ENCODE measurements around the gene HSPG2. TPM values are rescaled to one million over a fixed set of nuclear protein-coding genes. Genes with fewer than 3 reads are reported as not detected.
A peak's percentile ranks its signal among the peaks of the same experiment; 100 is the strongest.

Gene HSPG2
- total and polyA plus RNA-seq, 10 of the 15 experiments (the other 5 are each of a cell fraction or from before 2014, with no cell fraction given), result 0.30 to 3.4 (median 0.73) TPM; not detected in 2

- peak; percentile 33 for DNase-seq (ENCODE audit: low read depth, low spot score)
- H4K20me1 ChIP-seq (ENCODE audit: control insufficient read depth, insufficient read depth), result no peaks in the 10 kb centered on the region
- WGBS (ENCODE audit: insufficient coverage, insufficient replicate concordance, low lambda C conversion rate, missing lambda C conversion rate), result 10% methylated on average over 9 of the region's 9 CpGs
- no peaks in the 10 kb centered on the region for H3K79me2 ChIP-seq (ENCODE audit: control insufficient read depth, insufficient read depth, low read length)
- H3K4me1 ChIP-seq (ENCODE audit: control insufficient read depth, insufficient read depth, low read length), result peaks cover 12% of the 10 kb centered on the region
- H3K27ac ChIP-seq (ENCODE audit: control insufficient read depth, insufficient read depth), result peak overlapping the region; percentile 32; the same call in 1 of the 2 replicates
- H3K27me3 ChIP-seq (replicated peaks in 1 of 2; ENCODE audit: control insufficient read depth in 2 of 2, insufficient read depth in 2 of 2, low read length in 1 of 2), result no peaks in the 10 kb centered on the region
- H3K4me3 ChIP-seq, result no peak overlapping the region
- H3K9ac ChIP-seq (ENCODE audit: control insufficient read depth, insufficient read depth, low read length), result no peak overlapping the region
- intact Hi-C loops (cut with micrococcal nuclease; ENCODE audit: unreplicated experiment) (no loop called here), in situ Hi-C loops (cut with MboI) (no loop called here)
- ChIA-PET RAD21 (ENCODE audit: unreplicated experiment) (interaction anchor here (0.8 to 1.9 kb wide), 4 partner anchors 10 to 148 kb away, joined by 3 to 5 read pairs (median 4); no protein-coding TSS in a partner anchor), POLR2A (interaction anchor here (1.1 to 1.4 kb wide), 5 partner anchors 10 to 148 kb away, joined by 3 to 6 read pairs (median 5); no protein-coding TSS in a partner anchor), SMC1A (ENCODE audit: uncharacterized antibody, unreplicated experiment) (interaction anchor here (0.8 to 1.9 kb wide), 5 partner anchors 23 to 207 kb away, joined by 3 to 6 read pairs (median 4); no protein-coding TSS in a partner anchor), CTCF (interaction anchor here (0.9 to 1.4 kb wide), 6 partner anchors 9 to 128 kb away, joined by 3 to 4 read pairs (median 3); no protein-coding TSS in a partner anchor)
- peak; percentile 76 for ATAC-seq
- no peaks in the 10 kb centered on the region for H3K36me3 ChIP-seq (ENCODE audit: control insufficient read depth in 2 of 2, insufficient read depth in 2 of 2, low read length in 1 of 2)
- no peaks in the 10 kb centered on the region for H3K9me3 ChIP-seq (replicated peaks; ENCODE audit: control insufficient read depth, insufficient read depth, low read length)
- H2AFZ ChIP-seq (ENCODE audit: control insufficient read depth, low read depth, low read length), result peak overlapping the region; percentile 57
- H3K4me2 ChIP-seq (ENCODE audit: control insufficient read depth, insufficient read depth), result no peak overlapping the region; the same call in 1 of the 2 replicates
- BruUV-seq (replicated peaks), result no TSS peak
- FAIRE-seq, result no peak
- TF ChIP-seq JUNB (IDR thresholded peaks at IDR 0.05), result no peak
- no peak for TF ChIP-seq NKRF (conservative IDR thresholded peaks at IDR 0.05)
- TF ChIP-seq HSF1 (IDR thresholded peaks at IDR 0.05; ENCODE audit: low read depth, low read length), result no peak
- TF ChIP-seq JUND (IDR thresholded peaks at IDR 0.05; ENCODE audit: low read depth, low read length), result no peak
- TF ChIP-seq BMI1 (IDR thresholded peaks at IDR 0.05; ENCODE audit: borderline replicate concordance), result no peak
- no peak for TF ChIP-seq ZNF622 (IDR thresholded peaks at IDR 0.05)
- TF ChIP-seq KLF5 (IDR thresholded peaks at IDR 0.05; ENCODE audit: partially characterized antibody), result no peak
- TF ChIP-seq RAD51 (IDR thresholded peaks at IDR 0.05), result no peak
- TF ChIP-seq NRF1 (conservative IDR thresholded peaks at IDR 0.05; ENCODE audit: low read depth, low read length), result no peak
- no peak for TF ChIP-seq PML (IDR thresholded peaks at IDR 0.05; ENCODE audit: low read length)
- no peak for TF ChIP-seq ZNF274 (IDR thresholded peaks at IDR 0.05; ENCODE audit: insufficient read depth, insufficient read length)
- no peak for TF ChIP-seq FOXM1 (IDR thresholded peaks at IDR 0.05; ENCODE audit: low read depth, low read length)
- no peak for TF ChIP-seq NFIC (IDR thresholded peaks at IDR 0.05; ENCODE audit: low read depth, low read length)
- 0 out of 2 replicates have a peak, but pooled peaks have one; percentile 65 for TF ChIP-seq TCF12 (IDR thresholded peaks at IDR 0.05; ENCODE audit: low read depth, low read length)
- no peak for TF ChIP-seq SREBF1 (IDR thresholded peaks at IDR 0.05; ENCODE audit: low read length)
- no peak for TF ChIP-seq E4F1 (IDR thresholded peaks at IDR 0.05; ENCODE audit: borderline replicate concordance, partially characterized antibody)
- no peak for TF ChIP-seq SIX5 (IDR thresholded peaks at IDR 0.05; ENCODE audit: low read depth, low read length, severe bottlenecking)
- no peak; the same call in none of the 2 replicates for TF ChIP-seq MAX (IDR thresholded peaks at IDR 0.05; ENCODE audit: low read depth, low read length)
- TF ChIP-seq TCF7 (IDR thresholded peaks at IDR 0.05; ENCODE audit: borderline replicate concordance), result no peak
Observed at GRCh38 chr1:21909787-21910503, 27.2 kb downstream of the HSPG2 start.

All from GM12878 (cell line).